Measurements from ENCODE around the gene KLHDC3. TPM values are rescaled to one million over a fixed set of nuclear protein-coding genes. Genes with fewer than 3 reads are reported as not detected.
"Not testable (repeated sequence)": the region's sequence is repeated elsewhere in the genome, so short reads cannot be mapped to it uniquely, and the experiment has no call there.

KLHDC3 gene
- total RNA-seq, 1 donor from 2014 or later = 90.3 TPM

DNA sequence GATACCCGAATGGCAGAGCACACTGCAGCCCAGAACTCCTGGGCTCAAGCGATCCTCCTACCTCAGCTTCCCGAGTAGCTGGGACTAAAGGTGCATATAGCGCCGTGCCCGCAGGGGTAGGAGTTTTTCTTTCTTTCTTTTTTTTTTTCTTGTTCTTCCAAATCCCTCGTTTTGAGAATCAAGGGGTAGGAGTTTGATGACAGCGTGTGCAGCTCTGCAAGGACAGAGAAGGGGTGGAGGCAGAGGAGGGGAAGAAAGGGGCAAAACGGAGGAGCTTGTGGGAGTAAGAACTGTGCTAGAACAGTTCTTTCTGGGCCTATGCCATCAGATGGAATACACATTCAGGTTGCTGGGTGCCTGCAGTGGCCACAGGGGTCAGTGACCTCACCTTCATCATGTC is 22.7 kb downstream of the KLHDC3 start:
- DNase-seq (ENCODE audit: low spot score) = no peak
- Mint-ChIP-seq H3K36me3 (ENCODE audit: low read depth) (peaks cover 40% of the 10 kb centered on the region), H3K4me3 (ENCODE audit: unreplicated experiment) (no peak overlapping the region), H3K27ac (ENCODE audit: unreplicated experiment) (no peak overlapping the region), H3K27me3 (ENCODE audit: low read depth) (no peaks in the 10 kb centered on the region), H3K9me3 (ENCODE audit: low read depth) (no peaks in the 10 kb centered on the region), H3K4me1 (ENCODE audit: low read depth) (peaks cover 3% of the 10 kb centered on the region)
- no peak for TF ChIP-seq CTCF (IDR thresholded peaks at IDR 0.05)

- Mint-ChIP-seq H3K4me3 (ENCODE audit: unreplicated experiment) (no peak overlapping the region), H3K36me3 (ENCODE audit: low read depth) (peaks cover 41% of the 10 kb centered on the region), H3K27me3 (ENCODE audit: low read depth) (no peaks in the 10 kb centered on the region), H3K9me3 (ENCODE audit: low read depth) (no peaks in the 10 kb centered on the region), H3K4me1 (ENCODE audit: low read depth) (peaks cover 3% of the 10 kb centered on the region), H3K27ac (ENCODE audit: unreplicated experiment) (peak overlapping the region; percentile 57)
- no peak for TF ChIP-seq CTCF (IDR thresholded peaks at IDR 0.05)
- DNase-seq (ENCODE audit: low spot score) = no peak
Measured at GRCh38 chr6:43037197-43037596, 23.1 kb downstream of the KLHDC3 start.

GRCh38 chr6:43037706-43038105 is 23.7 kb downstream of the KLHDC3 start:
- no peak overlapping the region for H3K4me3 Mint-ChIP-seq (ENCODE audit: unreplicated experiment)
- TF ChIP-seq CTCF (IDR thresholded peaks at IDR 0.05) = no peak

DNA sequence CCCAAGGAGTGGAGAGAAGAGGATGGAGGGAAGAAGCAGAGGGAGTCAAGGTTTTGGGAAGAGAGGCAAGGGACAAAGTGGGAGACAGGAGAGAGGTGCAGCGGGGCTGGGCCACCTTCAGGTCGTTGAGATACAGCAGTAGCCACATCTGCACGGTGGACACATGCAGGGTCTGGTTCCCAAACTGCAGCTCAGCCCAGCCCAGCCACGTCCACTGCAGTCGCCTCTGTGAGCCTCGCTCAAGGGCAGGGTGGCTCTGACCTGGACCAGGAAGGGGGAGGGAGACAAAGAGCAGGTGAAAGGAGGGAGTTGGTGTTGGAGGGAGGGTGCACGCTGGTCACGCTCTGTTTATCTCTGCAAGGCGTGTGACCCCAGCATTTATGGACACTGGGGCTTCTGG is 24.7 kb downstream of the KLHDC3 start:
- no peak for TF ChIP-seq CTCF (IDR thresholded peaks at IDR 0.05)
- no peak for DNase-seq (ENCODE audit: low spot score)
- no peaks in the 10 kb centered on the region for H3K9me3 Mint-ChIP-seq (ENCODE audit: low read depth)
- no peak overlapping the region for H3K4me3 Mint-ChIP-seq (ENCODE audit: unreplicated experiment)
- H3K36me3 Mint-ChIP-seq (ENCODE audit: low read depth) = peaks cover 49% of the 10 kb centered on the region
- H3K27me3 Mint-ChIP-seq (ENCODE audit: low read depth) = no peaks in the 10 kb centered on the region
- peaks cover 3% of the 10 kb centered on the region for H3K4me1 Mint-ChIP-seq (ENCODE audit: low read depth)
- H3K27ac Mint-ChIP-seq (ENCODE audit: unreplicated experiment) = no peak overlapping the region

More at GRCh38 chr6:43037706-43038105, 23.7 kb downstream of the KLHDC3 start:
- peaks cover 3% of the 10 kb centered on the region for H3K4me1 Mint-ChIP-seq (ENCODE audit: low read depth)
- no peak for DNase-seq (ENCODE audit: low spot score)
- no peak overlapping the region for H3K27ac Mint-ChIP-seq (ENCODE audit: unreplicated experiment)
- H3K36me3 Mint-ChIP-seq (ENCODE audit: low read depth) = peaks cover 44% of the 10 kb centered on the region
- no peaks in the 10 kb centered on the region for H3K27me3 Mint-ChIP-seq (ENCODE audit: low read depth)
- H3K9me3 Mint-ChIP-seq (ENCODE audit: low read depth) = no peaks in the 10 kb centered on the region

- no peaks in the 10 kb centered on the region for H3K27me3 Mint-ChIP-seq (ENCODE audit: low read depth)
- no peak for DNase-seq (ENCODE audit: low spot score)
- H3K4me1 Mint-ChIP-seq (ENCODE audit: low read depth) = peaks cover 2% of the 10 kb centered on the region
- H3K27ac Mint-ChIP-seq (ENCODE audit: unreplicated experiment) = no peak overlapping the region
- peaks cover 56% of the 10 kb centered on the region for H3K36me3 Mint-ChIP-seq (ENCODE audit: low read depth)
- H3K9me3 Mint-ChIP-seq (ENCODE audit: low read depth) = no peaks in the 10 kb centered on the region
- no peak overlapping the region for H3K4me3 Mint-ChIP-seq (ENCODE audit: unreplicated experiment)
- TF ChIP-seq CTCF (IDR thresholded peaks at IDR 0.05) = no peak
Measured at GRCh38 chr6:43040542-43041257, 26.7 kb downstream of the KLHDC3 start.

GRCh38 chr6:43041475-43041874 is 27.4 kb downstream of the KLHDC3 start:
- not testable (repeated sequence) for H3K9me3 Mint-ChIP-seq (ENCODE audit: low read depth); H3K27ac Mint-ChIP-seq (ENCODE audit: unreplicated experiment); DNase-seq (ENCODE audit: low spot score); H3K27me3 Mint-ChIP-seq (ENCODE audit: low read depth); H3K4me3 Mint-ChIP-seq (ENCODE audit: unreplicated experiment); H3K4me1 Mint-ChIP-seq (ENCODE audit: low read depth)
- H3K36me3 Mint-ChIP-seq (ENCODE audit: low read depth) = peaks cover 60% of the 10 kb centered on the region
